ENCODE measurements around the gene ACOT11.

ACOT11 gene

DNA sequence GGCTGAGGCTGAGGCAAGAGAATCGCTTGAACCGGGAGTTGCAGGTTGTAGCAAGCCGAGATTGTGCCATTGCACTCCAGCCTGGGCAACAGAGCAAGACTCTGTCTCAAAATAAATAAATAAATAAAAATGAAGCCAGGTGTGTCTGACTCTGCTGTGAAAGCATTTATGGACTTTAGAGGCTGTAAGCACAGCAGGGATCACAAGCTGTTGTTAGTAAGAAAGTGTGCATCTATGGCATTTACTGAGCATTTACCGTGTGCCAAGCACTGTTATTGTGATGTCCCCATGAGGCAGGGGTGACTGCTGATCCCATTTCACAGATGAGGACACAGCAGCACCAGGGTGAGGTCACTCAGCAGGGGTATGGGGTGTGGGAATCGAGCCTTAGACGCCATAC lies 55.2 kb downstream of the ACOT11 start:
- no peak overlapping the region for H3K27ac ChIP-seq
- TF ChIP-seq, protein P1, sequence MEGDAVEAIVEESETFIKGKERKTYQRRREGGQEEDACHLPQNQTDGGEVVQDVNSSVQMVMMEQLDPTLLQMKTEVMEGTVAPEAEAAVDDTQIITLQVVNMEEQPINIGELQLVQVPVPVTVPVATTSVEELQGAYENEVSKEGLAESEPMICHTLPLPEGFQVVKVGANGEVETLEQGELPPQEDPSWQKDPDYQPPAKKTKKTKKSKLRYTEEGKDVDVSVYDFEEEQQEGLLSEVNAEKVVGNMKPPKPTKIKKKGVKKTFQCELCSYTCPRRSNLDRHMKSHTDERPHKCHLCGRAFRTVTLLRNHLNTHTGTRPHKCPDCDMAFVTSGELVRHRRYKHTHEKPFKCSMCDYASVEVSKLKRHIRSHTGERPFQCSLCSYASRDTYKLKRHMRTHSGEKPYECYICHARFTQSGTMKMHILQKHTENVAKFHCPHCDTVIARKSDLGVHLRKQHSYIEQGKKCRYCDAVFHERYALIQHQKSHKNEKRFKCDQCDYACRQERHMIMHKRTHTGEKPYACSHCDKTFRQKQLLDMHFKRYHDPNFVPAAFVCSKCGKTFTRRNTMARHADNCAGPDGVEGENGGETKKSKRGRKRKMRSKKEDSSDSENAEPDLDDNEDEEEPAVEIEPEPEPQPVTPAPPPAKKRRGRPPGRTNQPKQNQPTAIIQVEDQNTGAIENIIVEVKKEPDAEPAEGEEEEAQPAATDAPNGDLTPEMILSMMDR (conservative IDR thresholded peaks at IDR 0.05): no peak

DNA sequence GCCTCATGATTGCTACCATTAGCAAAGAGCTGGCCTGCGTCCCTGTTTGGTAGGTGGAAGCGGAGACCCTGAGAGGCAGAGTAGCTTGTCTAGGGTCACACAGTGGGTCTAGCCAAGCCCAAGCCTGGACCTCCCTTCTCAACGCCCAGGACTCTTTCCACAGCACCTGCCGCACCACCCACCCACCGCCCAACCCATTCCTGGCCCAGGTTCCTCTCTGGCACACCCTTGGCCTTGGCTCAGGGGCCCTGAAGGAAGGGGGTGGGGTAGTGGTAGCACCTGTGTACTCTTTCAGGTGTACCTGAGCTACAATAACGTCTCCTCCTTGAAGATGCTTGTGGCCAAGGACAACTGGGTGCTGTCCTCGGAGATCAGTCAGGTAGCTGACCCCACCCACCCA lies 56.0 kb downstream of the ACOT11 start:
- TF ChIP-seq, protein P1 (conservative IDR thresholded peaks at IDR 0.05): no peak
- H3K27ac ChIP-seq: no peak overlapping the region

DNA sequence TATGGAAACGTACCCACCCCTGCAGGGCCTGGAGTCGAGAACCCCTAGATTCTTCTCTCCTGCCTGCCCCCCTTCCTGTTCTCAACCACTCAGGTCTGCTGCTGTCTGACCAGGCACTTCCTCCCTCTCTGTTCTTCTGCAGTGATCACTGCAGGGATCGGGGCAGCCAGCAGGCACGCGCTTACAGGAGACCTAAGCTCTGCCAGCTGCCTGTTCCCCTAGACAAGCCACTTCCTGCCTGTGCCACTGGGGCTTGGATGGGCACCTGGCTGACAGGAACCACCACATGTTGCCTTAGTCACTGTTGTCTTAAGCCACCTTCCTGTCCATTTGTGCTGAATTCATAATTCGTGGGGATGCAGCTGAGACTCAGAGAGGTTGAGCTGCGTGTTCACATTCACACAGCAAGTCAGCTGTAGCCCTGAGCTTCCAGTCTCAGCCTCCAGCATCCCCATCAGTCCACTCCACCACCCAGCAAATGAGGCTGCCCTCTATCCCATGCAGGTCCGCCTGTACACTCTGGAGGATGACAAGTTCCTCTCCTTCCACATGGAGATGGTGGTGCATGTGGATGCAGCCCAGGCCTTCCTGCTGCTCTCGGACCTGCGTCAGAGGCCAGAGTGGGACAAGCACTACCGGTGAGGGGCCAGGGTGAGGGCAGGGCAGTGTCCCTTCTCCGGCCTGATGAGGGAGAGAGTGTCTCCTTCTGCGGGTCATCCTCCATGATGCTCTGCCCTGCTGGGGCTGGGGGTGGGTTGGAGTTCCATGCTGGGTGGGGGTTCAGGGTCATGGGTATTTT lies 56.7 kb downstream of the ACOT11 start:
- TF ChIP-seq, protein P1 (conservative IDR thresholded peaks at IDR 0.05): no peak
- no peak overlapping the region for H3K27ac ChIP-seq

DNA sequence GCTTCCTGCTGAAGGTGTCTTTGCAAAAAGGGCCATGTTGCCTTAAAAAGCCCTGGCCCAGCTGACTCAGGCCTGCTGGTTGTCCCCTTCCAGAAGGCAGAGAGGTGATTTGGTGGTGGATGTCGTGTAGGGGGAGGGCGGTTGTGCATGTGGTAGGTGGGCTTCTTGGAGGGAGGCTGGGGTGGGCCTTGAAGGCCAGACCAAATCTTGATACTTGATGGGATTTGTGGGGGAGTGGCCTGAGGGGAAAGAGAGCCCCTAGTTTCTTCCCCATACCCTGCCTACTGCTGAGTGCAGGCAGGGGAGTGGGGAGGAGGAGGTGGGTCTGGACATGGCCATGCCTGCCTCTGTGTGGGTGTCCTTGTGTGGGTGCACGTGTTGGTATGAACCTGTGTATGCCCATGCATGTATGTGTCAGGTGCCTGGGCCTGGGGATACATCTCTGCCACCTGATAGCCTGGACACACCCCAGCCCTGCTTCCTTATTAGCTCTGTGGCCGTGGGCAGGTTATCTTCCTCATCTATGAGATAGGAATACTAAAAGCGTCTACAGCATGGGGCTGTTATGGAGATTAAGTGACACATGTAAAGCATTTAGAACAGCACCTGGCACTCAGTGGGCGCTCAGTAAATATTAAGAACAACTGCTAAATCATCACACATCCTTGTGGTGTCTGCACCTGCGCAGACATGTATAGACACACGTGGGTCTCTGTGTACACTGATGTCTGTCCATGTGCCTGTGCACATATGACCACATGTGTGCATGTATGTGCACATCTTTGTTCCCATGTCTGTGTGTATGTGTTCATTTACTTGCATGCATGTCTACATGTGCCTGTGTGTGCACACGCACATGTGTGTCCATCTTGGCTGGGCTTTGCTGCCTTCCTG lies 58.3 kb downstream of the ACOT11 start:
- TF ChIP-seq, protein P1 (conservative IDR thresholded peaks at IDR 0.05): no peak
- no peak overlapping the region for H3K27ac ChIP-seq

DNA sequence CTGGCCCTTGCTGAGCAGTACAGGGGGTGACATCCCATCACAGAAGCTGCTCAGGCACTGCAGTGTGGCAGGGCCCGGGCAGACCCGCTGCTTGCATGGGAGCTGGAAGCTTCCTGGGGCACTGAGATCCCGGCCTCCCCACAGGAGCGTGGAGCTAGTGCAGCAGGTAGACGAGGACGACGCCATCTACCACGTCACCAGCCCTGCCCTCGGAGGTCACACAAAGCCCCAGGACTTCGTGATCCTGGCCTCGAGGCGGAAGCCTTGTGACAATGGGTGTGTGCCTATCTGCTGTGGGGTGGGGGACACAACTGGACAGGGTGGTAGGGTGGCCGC lies 58.9 kb downstream of the ACOT11 start:
- no peak overlapping the region for H3K27ac ChIP-seq
- TF ChIP-seq, protein P1 (conservative IDR thresholded peaks at IDR 0.05): no peak

DNA sequence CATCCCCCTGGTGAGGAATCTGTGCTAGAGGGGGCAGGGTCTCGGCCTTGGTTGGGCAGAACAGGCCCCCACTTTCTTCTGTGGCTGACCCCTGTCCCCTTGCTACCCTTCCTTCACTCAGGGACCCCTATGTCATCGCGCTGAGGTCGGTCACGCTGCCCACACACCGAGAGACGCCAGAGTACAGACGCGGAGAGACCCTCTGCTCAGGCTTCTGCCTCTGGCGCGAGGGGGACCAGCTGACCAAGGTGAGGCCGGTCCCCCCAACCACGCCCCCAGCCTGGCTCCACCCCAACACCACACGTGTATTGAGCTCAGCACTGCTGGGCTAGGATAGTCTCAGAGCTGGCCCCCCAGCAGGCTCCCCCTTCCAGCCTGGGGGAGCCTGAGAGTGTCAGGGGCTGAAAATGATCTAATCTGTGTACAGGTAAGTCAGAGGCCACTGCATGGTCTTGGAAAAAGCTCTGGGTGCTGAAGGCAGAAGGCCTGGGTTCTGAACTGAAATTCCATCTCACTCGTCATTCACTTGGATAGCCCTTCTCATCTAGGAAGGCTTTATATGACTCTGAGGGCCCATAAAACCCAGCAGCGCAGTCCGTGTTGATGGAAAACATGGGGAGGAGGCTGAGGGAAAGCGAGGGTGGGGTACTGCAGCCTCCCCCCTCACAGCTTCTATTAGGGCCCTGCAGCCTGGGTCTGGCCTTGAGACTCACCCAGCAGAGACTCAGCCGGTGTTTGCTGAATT lies 60.0 kb downstream of the ACOT11 start:
- TF ChIP-seq, protein P1 (conservative IDR thresholded peaks at IDR 0.05): no peak

More for the DNA sequence above, 60.0 kb downstream of the ACOT11 start:
- no peak overlapping the region for H3K27ac ChIP-seq
